Naive thymus-derived CD4-positive, alpha-beta T cell (primary cell): ENCODE measurements around the gene LMO7. TPM values are rescaled to one million over a fixed set of nuclear protein-coding genes. Genes with fewer than 3 reads are reported as not detected.

Experiments
- ATAC-seq: fragments of 150-1000 bp; cut with Tn5 transposase; 2 replicates; pipeline ENCODE4 v1.10.0; 2021; ENCODE audit warnings: mild to moderate bottlenecking, moderate library complexity
- CTCF ChIA-PET: fragments of 350-600 bp; sonication (Branson Sonifier 250); formaldehyde crosslinking; loops from one replicate; lab custom pipeline; 2021; ENCODE audit warnings: antibody characterized with exemption; lab: Charles Lee
- POLR2A ChIA-PET: fragments of 350-600 bp; sonication (Branson Sonifier 250); formaldehyde crosslinking; loops from one replicate; lab custom pipeline; 2021; ENCODE audit warnings: antibody characterized with exemption, inconsistent platforms; lab: Charles Lee
- DNase-seq, 9 donors: peaks; one replicate each; pipeline versions ENCODE4 v3.0.0 to v3.0.0-alpha.2; 2020 to 2022; ENCODE audit warnings: mixed read lengths in 1 of 9
- H3K27ac ChIP-seq: one replicate; pipeline ENCODE4 v1.7.0; 2013; ENCODE audit warnings: mild to moderate bottlenecking, low read depth, low read length, moderate library complexity
- H3K27me3 ChIP-seq, 2 donors: one replicate each; pipeline ENCODE4 v1.7.0; 2013; ENCODE audit warnings: low read length in 2 of 2, mild to moderate bottlenecking in 2 of 2, moderate library complexity in 2 of 2; ENCODE audit not compliant: control insufficient read depth in 2 of 2, insufficient read depth in 2 of 2
- H3K36me3 ChIP-seq, 3 experiments: 1 replicate in 2 of 3; 2 replicates in 1 of 3; pipeline ENCODE4 v1.7.0; 2013; ENCODE audit warnings: low read length in 3 of 3, mild to moderate bottlenecking in 3 of 3, moderate library complexity in 1 of 3; ENCODE audit not compliant: insufficient read depth in 3 of 3, control insufficient read depth in 2 of 3
- H3K4me1 ChIP-seq, 2 donors: one replicate each; pipeline ENCODE4 v1.7.0; 2013; ENCODE audit warnings: low read length in 2 of 2, mild to moderate bottlenecking in 2 of 2, moderate library complexity in 1 of 2; ENCODE audit not compliant: control insufficient read depth in 2 of 2, insufficient read depth in 2 of 2
- H3K4me3 ChIP-seq: 2 replicates; pipeline ENCODE4 v1.7.0; 2013; ENCODE audit warnings: mild to moderate bottlenecking, low read length
- H3K9me3 ChIP-seq, 3 experiments: 1 replicate in 2 of 3; 2 replicates in 1 of 3; pipeline ENCODE4 v1.7.0; 2013; ENCODE audit warnings: low read length in 3 of 3; ENCODE audit not compliant: control insufficient read depth in 2 of 3
- H3K27ac Mint-ChIP-seq, 9 donors: one replicate each; pipeline ENCODE4 v1.8.0; 2020 to 2022; ENCODE audit warnings: mixed read lengths in 9 of 9, mild to moderate bottlenecking in 8 of 9, moderate library complexity in 5 of 9, inconsistent platforms in 2 of 9
- H3K27me3 Mint-ChIP-seq, 5 donors: one replicate each; pipeline ENCODE4 v1.8.0; 2021 to 2022; ENCODE audit warnings: mixed read lengths in 5 of 5, mild to moderate bottlenecking in 1 of 5
- H3K36me3 Mint-ChIP-seq, 5 donors: one replicate each; pipeline ENCODE4 v1.8.0; 2020 to 2022; ENCODE audit warnings: mixed read lengths in 5 of 5, mild to moderate bottlenecking in 3 of 5, inconsistent platforms in 1 of 5
- H3K4me1 Mint-ChIP-seq, 7 donors: one replicate each; pipeline ENCODE4 v1.8.0; 2020 to 2022; ENCODE audit warnings: mixed read lengths in 7 of 7, mild to moderate bottlenecking in 3 of 7, inconsistent platforms in 1 of 7
- H3K4me3 Mint-ChIP-seq, 10 donors: one replicate each; pipeline ENCODE4 v1.8.0; 2020 to 2022; ENCODE audit warnings: mild to moderate bottlenecking in 10 of 10, mixed read lengths in 10 of 10, moderate library complexity in 6 of 10, inconsistent platforms in 2 of 10
- H3K9me3 Mint-ChIP-seq, 11 donors: one replicate each; pipeline ENCODE4 v1.8.0; 2020 to 2022; ENCODE audit warnings: mixed read lengths in 11 of 11, mild to moderate bottlenecking in 4 of 11, inconsistent platforms in 1 of 11, moderate library complexity in 1 of 11
- intact Hi-C, 2 donors: fragments of 100-400 bp; cut with micrococcal nuclease; formaldehyde crosslinking; loops; one replicate each; pipeline ENCODE4 v1.15.1; 2023
- polyA plus RNA-seq, 2 donors: library from polyadenylated mRNA; unstranded; fragments of 300-500 nt; fragmentation: Illumina TruSeq; gene quantifications; one replicate each; pipeline ENCODE4 v1.2.3, GENCODE V29; 2021
- total RNA-seq, 6 experiments: library from RNA in 5 of 6; stranded (reverse) in 5 of 6; gene quantifications; 1 replicate in 5 of 6; 2 replicates in 1 of 6; pipeline ENCODE4 v1.2.3 and lab custom pipeline; 2021 to 2026

Gene LMO7
- total and polyA plus RNA-seq, 7 experiments from 2014 or later, result 18.0 to 68.1 (median 37.8) TPM

- Histone ChIP-seq H3K36me3 (no peaks in the 10 kb centered on the region), H3K4me1 (no peaks in the 10 kb centered on the region), H3K27ac (no peak overlapping the region), H3K4me3 (no peak overlapping the region), H3K9me3 (no peaks in the 10 kb centered on the region), H3K27me3 (no peaks in the 10 kb centered on the region)
- H3K36me3 Mint-ChIP-seq, result peaks cover 3 to 29% (median 13%) of the 10 kb centered on the region in 5 donors
- CTCF ChIA-PET, result no interaction called here
- intact Hi-C loops, result no loop called here
- no peaks in the 10 kb centered on the region for H3K27me3 Mint-ChIP-seq
- peaks cover 0 to 6% (median 0%) of the 10 kb centered on the region in 11 donors for H3K9me3 Mint-ChIP-seq
- H3K4me1 Mint-ChIP-seq, result peaks cover 0 to 44% (median 26%) of the 10 kb centered on the region in 7 donors
- H3K27ac Mint-ChIP-seq, result no peak overlapping the region
- ATAC-seq, result no peak
- POLR2A ChIA-PET, result no interaction called here
- DNase-seq, result no peak
- no peak overlapping the region for H3K4me3 Mint-ChIP-seq
Measured at GRCh38 chr13:75787249-75787928, 151.3 kb downstream of the LMO7 start.

DNA sequence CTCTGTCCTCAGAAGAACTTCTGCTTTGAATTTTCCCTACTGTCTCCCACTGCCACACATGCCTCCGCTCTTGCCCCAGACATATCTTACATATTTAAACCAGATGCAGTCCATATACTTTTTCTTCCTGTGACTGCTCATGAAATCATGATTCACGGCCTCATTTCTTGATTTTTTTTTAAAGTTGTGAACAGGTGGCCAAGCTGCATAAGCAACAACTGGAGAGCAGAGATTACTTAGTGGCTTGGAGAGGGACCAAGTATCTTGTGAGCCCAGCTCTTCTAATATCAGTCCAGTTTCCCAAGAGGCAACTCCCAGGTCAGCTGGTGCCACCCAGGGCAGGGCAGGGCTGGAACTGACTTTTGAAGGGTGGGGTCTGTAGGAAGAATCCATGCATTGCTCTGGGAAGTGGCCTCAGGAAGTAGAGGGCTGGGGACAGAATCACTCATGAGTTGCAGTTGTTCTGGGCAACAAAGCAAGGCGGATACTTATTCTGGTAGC, 152.4 kb downstream of the LMO7 start:
- DNase-seq (no peak), ATAC-seq (no peak)
- Mint-ChIP-seq H3K27ac (no peak overlapping the region), H3K27me3 (no peaks in the 10 kb centered on the region), H3K4me1 (peaks cover 0 to 46% (median 29%) of the 10 kb centered on the region in 7 donors), H3K9me3 (peaks cover 0 to 3% (median 0%) of the 10 kb centered on the region in 11 donors), H3K36me3 (peaks cover 3 to 28% (median 14%) of the 10 kb centered on the region in 5 donors), H3K4me3 (no peak overlapping the region)
- no peaks in the 10 kb centered on the region for H3K36me3 ChIP-seq
- H3K27me3 ChIP-seq, result no peaks in the 10 kb centered on the region
- no peak overlapping the region for H3K4me3 ChIP-seq
- intact Hi-C loops, result loop anchor here in 1 of 2 donors (2.0 kb wide), 1 partner anchor 14 kb away; no protein-coding TSS in a partner anchor
- ChIA-PET CTCF (interaction anchor here (2.4 kb wide), 1 partner anchor 92 kb away, joined by 8 read pairs; no protein-coding TSS in a partner anchor), POLR2A (no interaction called here)
- H3K27ac ChIP-seq, result no peak overlapping the region
- H3K4me1 ChIP-seq, result no peaks in the 10 kb centered on the region
- H3K9me3 ChIP-seq, result no peaks in the 10 kb centered on the region

- no peak overlapping the region for H3K27ac Mint-ChIP-seq
- intact Hi-C loops, result loop anchor here in 1 of 2 donors (2.0 kb wide), 2 partner anchors 13 to 15 kb away; no protein-coding TSS in a partner anchor
- no peaks in the 10 kb centered on the region for H3K27me3 ChIP-seq
- peaks cover 0 to 48% (median 26%) of the 10 kb centered on the region in 7 donors for H3K4me1 Mint-ChIP-seq
- peaks cover 0 to 6% (median 0%) of the 10 kb centered on the region in 11 donors for H3K9me3 Mint-ChIP-seq
- H3K27me3 Mint-ChIP-seq, result no peaks in the 10 kb centered on the region
- no peak overlapping the region for H3K4me3 ChIP-seq
- CTCF ChIA-PET, result interaction anchor here (1.0 to 2.4 kb wide), 2 partner anchors 13 to 93 kb away, joined by 3 to 8 read pairs; no protein-coding TSS in a partner anchor
- H3K36me3 Mint-ChIP-seq, result peaks cover 3 to 37% (median 14%) of the 10 kb centered on the region in 5 donors
- no peak overlapping the region for H3K27ac ChIP-seq
- ATAC-seq (no peak), DNase-seq (no peak)
- no peaks in the 10 kb centered on the region for H3K9me3 ChIP-seq
- H3K4me1 ChIP-seq, result no peaks in the 10 kb centered on the region
- H3K36me3 ChIP-seq, result no peaks in the 10 kb centered on the region
- POLR2A ChIA-PET, result interaction anchor here (1.0 kb wide), 1 partner anchor 14 kb away, joined by 3 read pairs; no protein-coding TSS in a partner anchor
- H3K4me3 Mint-ChIP-seq, result no peak overlapping the region
Measured at GRCh38 chr13:75789451-75790197, 153.5 kb downstream of the LMO7 start.

- no peak overlapping the region for H3K27ac ChIP-seq
- DNase-seq, result no peak
- Mint-ChIP-seq H3K27me3 (no peaks in the 10 kb centered on the region), H3K9me3 (peaks cover 0 to 6% (median 0%) of the 10 kb centered on the region in 11 donors), H3K36me3 (peaks cover 3 to 38% (median 14%) of the 10 kb centered on the region in 5 donors), H3K4me3 (no peak overlapping the region), H3K4me1 (peaks cover 0 to 43% (median 26%) of the 10 kb centered on the region in 7 donors), H3K27ac (no peak overlapping the region)
- intact Hi-C loops, result loop anchor here in 1 of 2 donors (2.0 kb wide), 1 partner anchor 16 kb away; no protein-coding TSS in a partner anchor
- no peaks in the 10 kb centered on the region for H3K36me3 ChIP-seq
- no peak for ATAC-seq
- POLR2A ChIA-PET, result interaction anchor here (1.0 kb wide), 1 partner anchor 13 kb away, joined by 3 read pairs; no protein-coding TSS in a partner anchor
- no peaks in the 10 kb centered on the region for H3K9me3 ChIP-seq
- no peaks in the 10 kb centered on the region for H3K4me1 ChIP-seq
- H3K27me3 ChIP-seq, result no peaks in the 10 kb centered on the region
- H3K4me3 ChIP-seq, result no peak overlapping the region
- CTCF ChIA-PET, result interaction anchor here (0.6 to 2.4 kb wide), 2 partner anchors 56 to 94 kb away, joined by 3 to 8 read pairs; no protein-coding TSS in a partner anchor
Measured at GRCh38 chr13:75790198-75790970, 154.3 kb downstream of the LMO7 start.

DNA sequence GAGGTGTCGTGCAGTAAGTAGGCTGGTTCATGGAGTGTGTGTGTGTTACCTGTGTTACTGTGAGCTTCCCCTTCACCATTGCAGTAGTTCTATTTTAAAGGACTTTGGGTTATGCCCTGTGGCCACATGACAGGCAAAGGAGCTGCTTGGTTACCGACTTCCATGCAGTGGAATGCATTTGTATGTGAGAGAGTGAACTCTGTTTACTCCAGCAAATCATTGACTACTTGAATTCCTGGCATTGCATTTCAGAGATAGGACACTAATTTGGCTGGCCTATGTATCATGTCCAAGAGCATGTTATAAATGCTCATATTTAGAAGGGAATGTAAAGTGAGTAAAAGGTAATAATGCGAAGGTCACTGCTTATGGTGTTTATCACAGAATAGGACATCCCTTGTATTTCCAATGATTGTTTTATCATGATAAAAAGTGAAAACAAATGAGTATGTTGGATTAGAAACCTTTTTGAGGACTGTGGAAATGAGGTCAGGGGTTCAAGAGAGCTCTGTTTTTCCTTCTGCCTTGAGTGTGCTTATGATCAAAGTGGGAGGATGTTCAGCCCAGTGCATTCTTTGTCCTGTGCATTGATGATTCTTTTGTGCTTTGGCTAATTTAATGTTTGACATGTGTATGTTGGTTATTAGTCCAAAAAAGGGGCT, 156.5 kb downstream of the LMO7 start:
- Histone ChIP-seq H3K36me3 (peaks cover 0 to 13% (median 0%) of the 10 kb centered on the region in 3 experiments), H3K27me3 (no peaks in the 10 kb centered on the region), H3K9me3 (no peaks in the 10 kb centered on the region), H3K27ac (no peak overlapping the region), H3K4me1 (no peaks in the 10 kb centered on the region), H3K4me3 (no peak overlapping the region)
- Mint-ChIP-seq H3K27me3 (no peaks in the 10 kb centered on the region), H3K36me3 (peaks cover 16 to 55% (median 26%) of the 10 kb centered on the region in 5 donors), H3K4me3 (no peak overlapping the region), H3K9me3 (peaks cover 0 to 6% (median 0%) of the 10 kb centered on the region in 11 donors), H3K27ac (peak overlapping the region in 1 of 9 donors; percentile 36), H3K4me1 (peaks cover under 1 to 43% (median 19%) of the 10 kb centered on the region in 7 donors)
- DNase-seq (no peak), ATAC-seq (no peak)
- POLR2A ChIA-PET, result interaction anchor here (0.5 kb wide), 1 partner anchor 9 kb away, joined by 3 read pairs; no protein-coding TSS in a partner anchor
- CTCF ChIA-PET, result interaction anchor here (0.9 kb wide), 1 partner anchor 32 kb away, joined by 3 read pairs; no protein-coding TSS in a partner anchor
- intact Hi-C loops, result no loop called here
